Neural progenitor cell (in vitro differentiated cells): ENCODE measurements around the gene TGM2. TPM values are rescaled to one million over a fixed set of nuclear protein-coding genes. Genes with fewer than 3 reads are reported as not detected.
A peak's percentile ranks its signal among the peaks of the same experiment; 100 is the strongest.

Source experiments
- DNase-seq: peaks from one replicate; pipeline ENCODE4 v3.0.0-alpha.2; 2016; ENCODE audit warnings: low spot score
- H2AFZ ChIP-seq: fragments of 200-600 bp; sonication (generic); replicated peaks from 2 replicates; pipeline ENCODE4 v1.6.1; 2016; ENCODE audit warnings: antibody characterized with exemption
- H3F3A ChIP-seq: fragments of 200-600 bp; sonication (generic); 2 replicates; pipeline ENCODE4 v1.6.1; 2016; ENCODE audit warnings: antibody characterized with exemption, low read depth
- H3K27ac ChIP-seq: fragments of 200-600 bp; sonication (generic); 2 replicates; pipeline ENCODE4 v1.5.1; 2016; ENCODE audit warnings: mild to moderate bottlenecking
- H3K27me3 ChIP-seq: fragments of 200-600 bp; sonication (generic); 2 replicates; pipeline ENCODE4 v1.6.1; 2016; ENCODE audit warnings: mild to moderate bottlenecking, moderate library complexity
- H3K36me3 ChIP-seq: fragments of 200-600 bp; sonication (generic); 2 replicates; pipeline ENCODE4 v1.5.1; 2016
- H3K4me1 ChIP-seq: fragments of 200-600 bp; sonication (generic); 2 replicates; pipeline ENCODE4 v1.6.1; 2016; ENCODE audit warnings: mixed run types
- H3K4me2 ChIP-seq: fragments of 200-600 bp; sonication (generic); 2 replicates; pipeline ENCODE4 v1.6.1; 2016
- H3K4me3 ChIP-seq: fragments of 200-600 bp; sonication (generic); 2 replicates; pipeline ENCODE4 v1.5.1; 2016
- H3K79me2 ChIP-seq: fragments of 200-600 bp; sonication (generic); 2 replicates; pipeline ENCODE4 v1.6.1; 2016; ENCODE audit warnings: low read depth
- H3K9ac ChIP-seq: fragments of 200-600 bp; sonication (generic); 2 replicates; pipeline ENCODE4 v1.6.1; 2016
- H3K9me3 ChIP-seq: fragments of 200-600 bp; sonication (generic); 2 replicates; pipeline ENCODE4 v1.5.1; 2016; ENCODE audit warnings: low read depth
- H4K20me1 ChIP-seq: fragments of 200-600 bp; sonication (generic); 2 replicates; pipeline ENCODE4 v1.6.1; 2016; ENCODE audit warnings: low read depth
- H3K27ac Mint-ChIP-seq: 3 replicates; pipeline ENCODE4 v1.8.0; 2021; ENCODE audit warnings: mixed read lengths
- H3K27me3 Mint-ChIP-seq: 2 replicates; pipeline ENCODE4 v1.8.0; 2022; ENCODE audit warnings: low read depth, mild to moderate bottlenecking, inconsistent platforms, moderate library complexity, mixed read lengths; ENCODE audit not compliant: insufficient read depth
- H3K36me3 Mint-ChIP-seq: 3 replicates; pipeline ENCODE4 v1.8.0; 2021; ENCODE audit warnings: mixed read lengths
- H3K4me1 Mint-ChIP-seq: 3 replicates; pipeline ENCODE4 v1.8.0; 2021; ENCODE audit warnings: mixed read lengths
- H3K4me3 Mint-ChIP-seq: 3 replicates; pipeline ENCODE4 v1.8.0; 2021; ENCODE audit warnings: mild to moderate bottlenecking, moderate library complexity, mixed read lengths
- H3K9me3 Mint-ChIP-seq: 3 replicates; pipeline ENCODE4 v1.8.0; 2020; ENCODE audit warnings: mixed read lengths
- CTCF ChIP-seq: fragments of 200-600 bp; sonication (generic); IDR thresholded peaks from 2 replicates; pipeline ENCODE4 v1.5.1; 2017; ENCODE audit warnings: antibody characterized with exemption, mild to moderate bottlenecking
- EZH2 ChIP-seq: fragments of 200-600 bp; sonication (generic); IDR thresholded peaks from 2 replicates; pipeline ENCODE4 v1.6.1; 2017; ENCODE audit warnings: antibody characterized with exemption, mild to moderate bottlenecking, moderate library complexity
- EZH2phosphoT487 ChIP-seq: fragments of 200-600 bp; sonication (generic); IDR thresholded peaks from 2 replicates; pipeline ENCODE4 v1.6.1; 2017; ENCODE audit warnings: antibody characterized with exemption
- total RNA-seq: library from RNA; depleted of rRNA; stranded (reverse); fragments of >200 nt; gene quantifications from 2 replicates; pipeline ENCODE4 v1.2.3, GENCODE V29; 2015; ENCODE audit warnings: low replicate concordance

Gene TGM2
- total RNA-seq, 1 donor from 2014 or later, result 0.22 TPM

GRCh38 chr20:38139977-38140753 lies 24.9 kb downstream of the TGM2 start:
- Histone ChIP-seq H3F3A (no peaks in the 10 kb centered on the region), H3K4me1 (peaks cover 13% of the 10 kb centered on the region), H3K4me3 (no peak overlapping the region), H4K20me1 (no peaks in the 10 kb centered on the region), H3K27ac (no peak overlapping the region), H3K9me3 (no peaks in the 10 kb centered on the region), H3K36me3 (no peaks in the 10 kb centered on the region), H3K27me3 (no peaks in the 10 kb centered on the region), H3K4me2 (no peak overlapping the region), H3K9ac (no peak overlapping the region), H3K79me2 (no peaks in the 10 kb centered on the region), H2AFZ (no peak overlapping the region)
- no peak overlapping the region for H3K27ac Mint-ChIP-seq
- H3K4me3 Mint-ChIP-seq, result no peak overlapping the region
- no peak for DNase-seq
- H3K9me3 Mint-ChIP-seq, result no peaks in the 10 kb centered on the region
- H3K27me3 Mint-ChIP-seq, result peaks cover 23% of the 10 kb centered on the region
- no peaks in the 10 kb centered on the region for H3K36me3 Mint-ChIP-seq
- H3K4me1 Mint-ChIP-seq, result peaks cover 22% of the 10 kb centered on the region
- no peak for TF ChIP-seq EZH2phosphoT487

- H3K4me3 Mint-ChIP-seq, result no peak overlapping the region
- Histone ChIP-seq H3K4me1 (peaks cover 13% of the 10 kb centered on the region), H3K36me3 (no peaks in the 10 kb centered on the region), H3F3A (no peaks in the 10 kb centered on the region), H3K9me3 (no peaks in the 10 kb centered on the region), H2AFZ (no peak overlapping the region), H4K20me1 (no peaks in the 10 kb centered on the region), H3K79me2 (no peaks in the 10 kb centered on the region), H3K4me2 (no peak overlapping the region), H3K27ac (no peak overlapping the region), H3K27me3 (no peaks in the 10 kb centered on the region), H3K9ac (no peak overlapping the region), H3K4me3 (no peak overlapping the region)
- peaks cover 24% of the 10 kb centered on the region for H3K4me1 Mint-ChIP-seq
- DNase-seq, result no peak
- H3K36me3 Mint-ChIP-seq, result no peaks in the 10 kb centered on the region
- TF ChIP-seq CTCF (no peak), EZH2phosphoT487 (no peak)
- peak overlapping the region; percentile 51 for H3K27ac Mint-ChIP-seq
- H3K9me3 Mint-ChIP-seq, result no peaks in the 10 kb centered on the region
- peaks cover 23% of the 10 kb centered on the region for H3K27me3 Mint-ChIP-seq
These were observed 25.7 kb downstream of the TGM2 start for GRCh38 chr20:38139156-38139912.

- H3K4me2 ChIP-seq, result no peak overlapping the region
- no peak overlapping the region for H3K9ac ChIP-seq
- Mint-ChIP-seq H3K36me3 (no peaks in the 10 kb centered on the region), H3K27me3 (peaks cover 23% of the 10 kb centered on the region), H3K27ac (no peak overlapping the region), H3K4me1 (peaks cover 18% of the 10 kb centered on the region), H3K9me3 (no peaks in the 10 kb centered on the region), H3K4me3 (no peak overlapping the region)
- H3K27ac ChIP-seq, result no peak overlapping the region
- TF ChIP-seq EZH2, result no peak
- no peak for TF ChIP-seq CTCF
- TF ChIP-seq EZH2phosphoT487, result no peak
- no peaks in the 10 kb centered on the region for H3K9me3 ChIP-seq
- H3F3A ChIP-seq, result no peaks in the 10 kb centered on the region
- H3K4me1 ChIP-seq, result peaks cover 7% of the 10 kb centered on the region
- no peaks in the 10 kb centered on the region for H3K79me2 ChIP-seq
- H2AFZ ChIP-seq, result no peak overlapping the region
- H3K4me3 ChIP-seq, result no peak overlapping the region
- H3K36me3 ChIP-seq, result no peaks in the 10 kb centered on the region
- no peak for DNase-seq
- H3K27me3 ChIP-seq, result no peaks in the 10 kb centered on the region
- H4K20me1 ChIP-seq, result no peaks in the 10 kb centered on the region
These were observed 26.8 kb downstream of the TGM2 start for GRCh38 chr20:38138086-38138778.
